ENCODE results near the gene RO60. TPM values are rescaled to one million over a fixed set of nuclear protein-coding genes. Genes with fewer than 3 reads are reported as not detected.

Gene RO60
- total and polyA plus RNA-seq, 2 of the 13 experiments (the other 11 are each of a cell fraction or from before 2014, with no cell fraction given): 20.3 to 53.7 TPM

GRCh38 chr1:193102662-193103061 lies 43.2 kb downstream of the RO60 start:
- no TSS peak for BruUV-seq (replicated peaks)
- DNase-seq (ENCODE audit: low spot score): peak; percentile 28
- no peaks in the 10 kb centered on the region for H3K9me3 ChIP-seq (ENCODE audit: low read length)
- FAIRE-seq: no peak
- no peak overlapping the region for H3K4me3 ChIP-seq (replicated peaks in 1 of 3; ENCODE audit: insufficient read depth in 1 of 3, low read depth in 2 of 3, low read length in 3 of 3)
- intact Hi-C loops (cut with micrococcal nuclease; ENCODE audit: unreplicated experiment) (no loop called here), in situ Hi-C loops (cut with HindIII; ENCODE audit: extremely low pct_ligation_motif_present, low pct_unique_long_range_greater_than_20kb) (no loop called here)
- peaks cover 31% of the 10 kb centered on the region for H3K79me2 ChIP-seq (ENCODE audit: insufficient read depth, low read length)
- H3K4me1 ChIP-seq (ENCODE audit: insufficient read depth, low read length): peaks cover 34% of the 10 kb centered on the region
- H3K27ac ChIP-seq (ENCODE audit: extremely low read length, insufficient read depth, low read length): no peak overlapping the region
- no peak overlapping the region for H3K4me2 ChIP-seq (ENCODE audit: low read depth, low read length)
- H3K27me3 ChIP-seq (ENCODE audit: control insufficient read depth in 1 of 2, insufficient read depth in 2 of 2, low read length in 2 of 2): no peaks in the 10 kb centered on the region; a peak in 1 of 5 replicates
- no peak overlapping the region for H2AFZ ChIP-seq (ENCODE audit: low read length)
- no peak overlapping the region for H3K9ac ChIP-seq (ENCODE audit: insufficient read depth, low read depth, low read length)
- no peaks in the 10 kb centered on the region for H4K20me1 ChIP-seq (ENCODE audit: insufficient read depth, low read length)
- no peak for ATAC-seq
- peaks cover 6 to 27% of the 10 kb centered on the region in 2 experiments; a peak in 4 of 5 replicates for H3K36me3 ChIP-seq (replicated peaks in 1 of 2; ENCODE audit: control insufficient read depth in 1 of 2, insufficient read depth in 2 of 2, low read length in 2 of 2)
- CTCF ChIA-PET (ENCODE audit: low intra/inter-chr PET ratio, low total read pairs): no interaction called here
- 62% methylated on average over 5 of the region's 5 CpGs for WGBS (ENCODE audit: low lambda C conversion rate)
- POLR2A ChIA-PET: interaction anchor here (1.9 kb wide), 1 partner anchor 20 kb away, joined by 9 read pairs; the partner anchor contains the start of gene CDC73
- TF ChIP-seq ZNF83 (CRISPR knock-in tag; IDR thresholded peaks at IDR 0.05; ENCODE audit: borderline replicate concordance) (no peak), CEBPG (CRISPR knock-in tag; IDR thresholded peaks at IDR 0.05) (0 out of 2 replicates have a peak, but pooled peaks have one; percentile 40), ZNF7 (CRISPR knock-in tag; IDR thresholded peaks at IDR 0.05) (no peak), HHEX (CRISPR knock-in tag; IDR thresholded peaks at IDR 0.05) (no peak), ARNT (IDR thresholded peaks at IDR 0.05) (no peak), ZNF235 (CRISPR knock-in tag; IDR thresholded peaks at IDR 0.05; ENCODE audit: borderline replicate concordance) (no peak), NCOA5 (CRISPR knock-in tag; IDR thresholded peaks at IDR 0.05) (no peak), SAP130 (CRISPR knock-in tag; IDR thresholded peaks at IDR 0.05; ENCODE audit: low read depth) (peak; percentile 19; the same call in 1 of the 2 replicates), ZNF234 (CRISPR knock-in tag; conservative IDR thresholded peaks at IDR 0.05) (no peak), MLXIP (CRISPR knock-in tag; IDR thresholded peaks at IDR 0.05; ENCODE audit: borderline replicate concordance) (no peak), ZNF451 (CRISPR knock-in tag; IDR thresholded peaks at IDR 0.05) (no peak), POLR2G (IDR thresholded peaks at IDR 0.05; ENCODE audit: low read depth, low read length) (0 out of 2 replicates have a peak, but pooled peaks have one; percentile 29), ZSCAN25 (CRISPR knock-in tag; IDR thresholded peaks at IDR 0.05) (no peak), ZBTB8A (CRISPR knock-in tag; IDR thresholded peaks at IDR 0.05; ENCODE audit: borderline replicate concordance, low read depth) (no peak), ZFAT (CRISPR knock-in tag; conservative IDR thresholded peaks at IDR 0.05) (no peak), NRL (CRISPR knock-in tag; IDR thresholded peaks at IDR 0.05; ENCODE audit: borderline replicate concordance) (no peak), ZNF720 (CRISPR knock-in tag; IDR thresholded peaks at IDR 0.05) (no peak), TFDP2 (CRISPR knock-in tag; IDR thresholded peaks at IDR 0.05) (no peak)
- TF ChIP-seq, protein P1, sequence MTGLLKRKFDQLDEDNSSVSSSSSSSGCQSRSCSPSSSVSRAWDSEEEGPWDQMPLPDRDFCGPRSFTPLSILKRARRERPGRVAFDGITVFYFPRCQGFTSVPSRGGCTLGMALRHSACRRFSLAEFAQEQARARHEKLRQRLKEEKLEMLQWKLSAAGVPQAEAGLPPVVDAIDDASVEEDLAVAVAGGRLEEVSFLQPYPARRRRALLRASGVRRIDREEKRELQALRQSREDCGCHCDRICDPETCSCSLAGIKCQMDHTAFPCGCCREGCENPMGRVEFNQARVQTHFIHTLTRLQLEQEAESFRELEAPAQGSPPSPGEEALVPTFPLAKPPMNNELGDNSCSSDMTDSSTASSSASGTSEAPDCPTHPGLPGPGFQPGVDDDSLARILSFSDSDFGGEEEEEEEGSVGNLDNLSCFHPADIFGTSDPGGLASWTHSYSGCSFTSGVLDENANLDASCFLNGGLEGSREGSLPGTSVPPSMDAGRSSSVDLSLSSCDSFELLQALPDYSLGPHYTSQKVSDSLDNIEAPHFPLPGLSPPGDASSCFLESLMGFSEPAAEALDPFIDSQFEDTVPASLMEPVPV (CRISPR knock-in tag; IDR thresholded peaks at IDR 0.05): no peak
- TF ChIP-seq, protein P2, sequence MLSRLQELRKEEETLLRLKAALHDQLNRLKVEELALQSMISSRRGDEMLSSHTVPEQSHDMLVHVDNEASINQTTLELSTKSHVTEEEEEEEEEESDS (CRISPR knock-in tag; IDR thresholded peaks at IDR 0.05; ENCODE audit: borderline replicate concordance): no peak
- TF ChIP-seq, protein P3, sequence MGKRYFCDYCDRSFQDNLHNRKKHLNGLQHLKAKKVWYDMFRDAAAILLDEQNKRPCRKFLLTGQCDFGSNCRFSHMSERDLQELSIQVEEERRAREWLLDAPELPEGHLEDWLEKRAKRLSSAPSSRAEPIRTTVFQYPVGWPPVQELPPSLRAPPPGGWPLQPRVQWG (CRISPR knock-in tag; IDR thresholded peaks at IDR 0.05; ENCODE audit: borderline replicate concordance, low read depth): no peak

Measured in HepG2 (cell line).